HFF-Myc (cell line): ENCODE measurements around the gene BTBD1.
"Not testable (repeated sequence)": the region's sequence is repeated elsewhere in the genome, so short reads cannot be mapped to it uniquely, and the experiment has no call there.

ENCODE experiments used
- DNase-seq: peaks from one replicate; pipeline ENCODE4 v3.0.0-alpha.2; 2011; ENCODE audit warnings: low read depth; ENCODE audit errors: extremely low read depth
- H3K4me3 ChIP-seq: replicated peaks from 2 replicates; pipeline ENCODE4 v1.5.1; 2011; ENCODE audit warnings: low read depth, mild to moderate bottlenecking, control low read depth, low read length
- CTCF ChIP-seq: IDR thresholded peaks from 2 replicates; pipeline ENCODE4 v1.5.1; 2012; ENCODE audit warnings: mild to moderate bottlenecking, low read depth, low read length, control low read depth; ENCODE audit errors: missing control alignments

Gene BTBD1

GRCh38 chr15:83094583-83094982, 27.5 kb upstream of the BTBD1 start:
- DNase-seq: no peak

GRCh38 chr15:83092309-83092976, 25.4 kb upstream of the BTBD1 start:
- no peak for TF ChIP-seq CTCF
- H3K4me3 ChIP-seq: no peak overlapping the region
- DNase-seq: no peak

More at GRCh38 chr15:83094583-83094982, 27.5 kb upstream of the BTBD1 start:
- H3K4me3 ChIP-seq: no peak overlapping the region
- TF ChIP-seq CTCF: no peak

- not testable (repeated sequence) for H3K4me3 ChIP-seq, DNase-seq
These were observed 24.9 kb upstream of the BTBD1 start for GRCh38 chr15:83091965-83092308.

GRCh38 chr15:83090465-83090864, 23.4 kb upstream of the BTBD1 start:
- DNase-seq: no peak
- no peak overlapping the region for H3K4me3 ChIP-seq
- TF ChIP-seq CTCF: no peak

- DNase-seq: no peak
These were observed 21.8 kb upstream of the BTBD1 start for GRCh38 chr15:83088876-83089275.

GRCh38 chr15:83087576-83087975, 20.5 kb upstream of the BTBD1 start:
- no peak for TF ChIP-seq CTCF
- H3K4me3 ChIP-seq: no peak overlapping the region
- DNase-seq: no peak

More at GRCh38 chr15:83088876-83089275, 21.8 kb upstream of the BTBD1 start:
- TF ChIP-seq CTCF: no peak
- no peak overlapping the region for H3K4me3 ChIP-seq

GRCh38 chr15:83085864-83086552, 19.0 kb upstream of the BTBD1 start:
- not testable (repeated sequence) for DNase-seq, H3K4me3 ChIP-seq

- DNase-seq, H3K4me3 ChIP-seq: not testable (repeated sequence)
These were observed 18.4 kb upstream of the BTBD1 start for GRCh38 chr15:83085461-83085860.
